Activated naive CD8-positive, alpha-beta T cell treated with anti-CD3 and anti-CD28 coated beads, Interleukin-2, amount 50 U/mL, for 24 hours (primary cell): Measurements from ENCODE around the gene PDE4D.
"Not testable (repeated sequence)": the region's sequence is repeated elsewhere in the genome, so short reads cannot be mapped to it uniquely, and the experiment has no call there.

ENCODE experiments used
- ATAC-seq: fragments of 150-1000 bp; cut with Tn5 transposase; one replicate; pipeline ENCODE4 v1.10.0; 2021
- DNase-seq: peaks from one replicate; pipeline ENCODE4 v3.0.0; 2021
- H3K27ac Mint-ChIP-seq: one replicate; pipeline ENCODE4 v1.8.0; 2021; ENCODE audit warnings: mild to moderate bottlenecking, mixed read lengths
- H3K27me3 Mint-ChIP-seq: one replicate; pipeline ENCODE4 v1.8.0; 2021; ENCODE audit warnings: mixed read lengths
- H3K36me3 Mint-ChIP-seq: one replicate; pipeline ENCODE4 v1.8.0; 2021; ENCODE audit warnings: low read depth, mixed read lengths
- H3K4me1 Mint-ChIP-seq: one replicate; pipeline ENCODE4 v1.8.0; 2021; ENCODE audit warnings: mixed read lengths
- H3K4me3 Mint-ChIP-seq: one replicate; pipeline ENCODE4 v1.8.0; 2021; ENCODE audit warnings: mild to moderate bottlenecking, moderate library complexity, mixed read lengths
- H3K9me3 Mint-ChIP-seq: one replicate; pipeline ENCODE4 v1.8.0; 2021; ENCODE audit warnings: mixed read lengths

The PDE4D gene

DNA sequence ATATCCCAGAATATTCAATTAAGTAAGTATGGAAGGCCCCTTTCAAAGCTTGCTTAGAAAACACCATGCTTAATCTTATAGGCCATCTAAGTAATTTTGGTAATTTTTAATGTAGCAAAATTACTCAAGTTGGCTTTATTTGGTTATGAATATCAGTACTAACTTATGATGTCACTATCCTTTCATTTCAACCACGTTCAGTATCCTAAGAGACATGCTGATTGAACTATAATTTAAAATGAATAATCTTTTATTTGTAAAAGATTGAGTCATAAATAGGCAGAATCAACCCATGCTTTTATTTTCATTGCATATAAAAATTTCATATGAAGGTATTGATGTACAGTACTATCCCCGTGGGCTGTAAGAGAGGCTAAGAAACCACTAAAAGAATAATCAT, 923.7 kb downstream of the PDE4D start:
- no peak for ATAC-seq
- H3K4me1 Mint-ChIP-seq = peaks cover 11% of the 10 kb centered on the region

DNA sequence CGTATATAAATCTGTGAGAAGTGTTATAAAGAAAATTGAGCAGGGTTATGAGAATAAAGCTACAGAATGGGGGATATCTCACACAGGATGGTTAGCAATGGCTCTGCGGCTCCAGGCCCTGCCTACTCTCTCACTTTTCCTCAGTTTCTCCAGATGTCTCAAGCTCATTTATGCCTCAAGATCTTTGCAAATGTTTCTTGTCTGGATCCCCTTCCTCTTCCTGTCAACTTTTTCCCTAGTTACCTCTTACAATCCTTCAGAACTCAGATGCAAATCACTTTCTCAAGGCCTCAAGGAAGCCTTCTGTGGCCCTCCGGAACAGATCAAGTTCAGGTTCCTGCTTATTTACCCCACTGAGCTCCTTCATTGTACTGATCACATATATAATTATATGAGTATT, 924.3 kb downstream of the PDE4D start:
- Mint-ChIP-seq H3K36me3 (peaks cover 8% of the 10 kb centered on the region), H3K4me3 (no peak overlapping the region), H3K27ac (peak overlapping the region; percentile 6), H3K27me3 (no peaks in the 10 kb centered on the region), H3K9me3 (no peaks in the 10 kb centered on the region), H3K4me1 (peaks cover 11% of the 10 kb centered on the region)
- DNase-seq (no peak), ATAC-seq (no peak)

More for the DNA sequence above, 923.7 kb downstream of the PDE4D start:
- Mint-ChIP-seq H3K4me3 (no peak overlapping the region), H3K9me3 (no peaks in the 10 kb centered on the region), H3K27ac (no peak overlapping the region), H3K27me3 (no peaks in the 10 kb centered on the region), H3K36me3 (peaks cover 12% of the 10 kb centered on the region)
- no peak for DNase-seq

DNA sequence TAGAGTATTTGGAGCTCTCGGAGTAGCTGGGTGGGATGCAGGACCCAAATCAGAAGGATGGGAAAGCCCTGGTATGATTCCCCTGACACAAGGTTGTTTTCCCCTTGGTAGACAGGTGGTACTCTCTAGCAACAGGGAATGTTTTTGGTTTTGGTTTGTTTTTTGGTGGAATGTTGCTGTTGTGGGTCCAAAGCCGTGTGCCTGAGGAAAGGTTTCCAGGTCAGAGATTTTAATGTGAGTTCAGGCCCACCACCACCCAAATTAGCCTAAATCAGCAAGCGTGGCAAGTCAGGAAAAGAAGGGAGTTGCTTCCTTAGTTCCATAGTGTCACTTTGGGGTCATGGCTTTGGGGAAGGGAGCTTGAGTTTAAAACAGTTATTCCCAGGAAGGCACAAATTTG, 925.2 kb downstream of the PDE4D start:
- ATAC-seq (no peak), DNase-seq (no peak)
- Mint-ChIP-seq H3K36me3 (peaks cover 3% of the 10 kb centered on the region), H3K4me1 (peaks cover 11% of the 10 kb centered on the region), H3K27ac (no peak overlapping the region), H3K27me3 (peaks cover 2% of the 10 kb centered on the region), H3K9me3 (no peaks in the 10 kb centered on the region), H3K4me3 (no peak overlapping the region)

DNA sequence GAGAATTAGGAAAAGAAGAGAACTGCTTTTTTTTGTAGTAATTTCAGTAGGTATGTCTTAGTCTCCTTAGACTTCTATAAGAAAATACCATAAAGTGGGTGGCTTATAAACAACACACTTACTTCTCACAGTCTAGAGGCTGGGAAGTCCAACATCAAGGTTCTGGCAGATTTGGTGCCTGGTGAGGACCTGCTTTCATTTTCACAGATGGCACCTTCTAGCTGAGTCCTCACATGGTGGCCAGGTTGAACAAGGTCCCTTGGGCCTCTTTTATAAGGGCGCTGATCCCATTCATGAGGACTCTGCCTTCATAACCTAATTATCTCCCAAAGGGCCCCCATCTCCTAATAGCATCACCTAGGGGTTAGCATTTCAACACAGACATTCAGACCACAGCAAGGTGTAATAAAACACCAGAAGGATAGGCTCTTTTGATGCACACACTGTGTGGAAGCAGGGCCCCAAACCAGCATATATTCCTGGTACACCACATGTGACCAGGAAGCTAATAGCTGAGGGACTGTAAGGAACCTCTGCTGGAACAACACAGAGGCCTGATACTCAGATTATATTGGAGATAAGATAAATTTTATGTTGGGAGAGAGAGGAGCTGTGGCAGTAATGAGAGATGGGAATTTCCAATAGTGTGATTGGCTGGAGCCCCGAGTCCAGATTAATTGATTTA, 925.8 kb downstream of the PDE4D start:
- Mint-ChIP-seq H3K27me3 (peaks cover 2% of the 10 kb centered on the region), H3K27ac (no peak overlapping the region), H3K9me3 (no peaks in the 10 kb centered on the region), H3K4me3 (no peak overlapping the region), H3K4me1 (peaks cover 9% of the 10 kb centered on the region), H3K36me3 (no peaks in the 10 kb centered on the region)
- DNase-seq = no peak
- ATAC-seq = no peak

DNA sequence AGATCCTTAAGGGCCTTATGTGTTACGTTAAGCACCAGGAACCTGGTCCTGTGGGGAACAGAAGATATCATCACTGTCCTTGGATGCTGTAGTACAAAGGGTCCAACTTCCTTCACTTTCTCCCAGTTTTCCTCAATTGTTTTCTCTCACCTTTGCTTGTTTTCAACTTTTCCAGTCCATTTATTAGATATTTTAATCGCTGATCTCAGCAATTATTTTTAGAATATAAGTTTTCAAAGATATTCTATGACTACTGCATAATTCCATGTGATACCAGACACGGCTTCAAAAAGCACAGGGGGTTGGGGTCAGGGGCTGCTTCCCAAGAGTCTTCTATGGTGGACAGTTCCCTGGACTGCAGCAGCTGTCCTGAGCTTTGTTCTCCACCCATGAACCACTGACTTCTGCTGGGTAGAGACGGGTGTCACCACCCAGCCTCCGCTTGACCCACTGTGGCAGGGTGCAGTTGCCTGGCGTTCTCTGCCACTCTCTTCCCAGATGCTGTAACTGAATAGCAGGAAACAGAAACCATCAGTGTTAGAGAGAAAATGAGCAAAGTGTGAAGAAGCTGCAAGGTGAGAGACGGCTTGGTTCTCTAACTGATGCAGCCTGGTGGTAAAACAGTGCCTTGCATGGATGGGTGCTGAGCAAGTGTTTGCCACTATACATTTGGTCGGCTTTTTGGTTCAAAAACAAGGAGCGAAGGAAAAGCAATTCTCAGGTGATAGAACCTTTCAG, 927.7 kb downstream of the PDE4D start:
- Mint-ChIP-seq H3K4me1 (peaks cover 3% of the 10 kb centered on the region), H3K27me3 (peaks cover 2% of the 10 kb centered on the region), H3K27ac (no peak overlapping the region), H3K4me3 (no peak overlapping the region), H3K36me3 (no peaks in the 10 kb centered on the region), H3K9me3 (no peaks in the 10 kb centered on the region)
- DNase-seq = no peak
- ATAC-seq = no peak

- peaks cover 2% of the 10 kb centered on the region for H3K27me3 Mint-ChIP-seq
- no peaks in the 10 kb centered on the region for H3K36me3 Mint-ChIP-seq
- ATAC-seq (no peak), DNase-seq (no peak)
- no peaks in the 10 kb centered on the region for H3K9me3 Mint-ChIP-seq
- H3K27ac Mint-ChIP-seq = no peak overlapping the region
- no peak overlapping the region for H3K4me3 Mint-ChIP-seq
- H3K4me1 Mint-ChIP-seq = no peaks in the 10 kb centered on the region
These were observed 929.7 kb downstream of the PDE4D start for GRCh38 chr5:58963821-58964220.

DNA sequence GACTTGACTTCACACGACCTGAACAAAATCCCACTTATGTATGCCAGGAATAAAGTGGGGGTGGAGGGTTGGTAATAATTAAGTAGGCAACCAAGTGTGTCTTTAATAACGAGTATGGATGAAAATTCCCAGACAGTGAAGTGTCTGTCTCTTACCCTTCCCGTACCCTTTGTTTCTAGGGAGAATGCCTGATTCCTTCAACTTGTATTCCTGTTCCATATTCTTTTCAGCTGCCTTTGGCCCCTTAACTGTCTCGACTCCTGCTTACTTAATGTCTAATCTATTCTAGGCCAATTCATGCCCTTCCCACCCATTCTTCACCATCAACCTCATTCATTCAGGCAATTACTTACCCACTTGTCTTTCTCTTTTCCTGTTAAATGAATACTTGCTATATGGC, 930.2 kb downstream of the PDE4D start:
- H3K4me1 Mint-ChIP-seq = no peaks in the 10 kb centered on the region
- H3K27ac Mint-ChIP-seq = no peak overlapping the region
- DNase-seq = no peak
- H3K36me3 Mint-ChIP-seq = no peaks in the 10 kb centered on the region
- no peak for ATAC-seq
- H3K9me3 Mint-ChIP-seq = no peaks in the 10 kb centered on the region
- H3K4me3 Mint-ChIP-seq = no peak overlapping the region
- H3K27me3 Mint-ChIP-seq = peaks cover 2% of the 10 kb centered on the region

DNA sequence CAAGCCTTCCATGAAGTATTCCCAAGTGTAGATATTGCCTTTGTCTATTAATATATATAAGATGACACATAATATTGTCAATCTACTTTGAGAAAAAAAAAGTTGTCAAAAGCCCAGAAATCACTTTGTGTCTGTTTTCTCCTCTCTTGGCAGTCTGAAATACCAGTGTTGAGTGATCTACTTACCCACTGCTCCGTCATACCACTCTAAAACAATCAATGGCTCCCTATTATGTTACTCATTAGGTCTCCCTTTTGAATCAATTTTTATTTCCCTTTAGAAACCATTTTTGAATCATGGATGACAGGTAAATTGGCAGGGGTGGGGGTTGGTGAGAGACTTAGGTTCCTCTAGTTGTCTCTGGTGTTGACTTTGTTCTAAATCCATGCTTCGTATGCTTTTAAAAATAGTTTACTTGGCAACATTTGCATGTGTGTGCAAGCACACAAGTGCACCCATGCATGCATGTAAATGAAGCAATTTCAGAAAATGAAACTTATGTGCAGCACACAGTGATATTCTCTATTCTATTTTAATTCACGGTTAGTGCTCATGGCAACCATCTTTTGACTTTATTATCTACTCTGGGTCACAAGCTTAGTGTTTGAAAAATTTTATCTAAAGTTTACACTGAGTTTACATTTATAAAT, 931.8 kb downstream of the PDE4D start:
- Mint-ChIP-seq H3K27me3 (peaks cover 2% of the 10 kb centered on the region), H3K36me3 (no peaks in the 10 kb centered on the region), H3K4me3 (no peak overlapping the region), H3K4me1 (no peaks in the 10 kb centered on the region), H3K9me3 (no peaks in the 10 kb centered on the region), H3K27ac (no peak overlapping the region)
- DNase-seq (no peak), ATAC-seq (no peak)

GRCh38 chr5:58958701-58959100, 934.8 kb downstream of the PDE4D start:
- Mint-ChIP-seq H3K9me3 (no peaks in the 10 kb centered on the region), H3K4me1 (no peaks in the 10 kb centered on the region), H3K27me3 (peaks cover 2% of the 10 kb centered on the region), H3K4me3 (no peak overlapping the region), H3K27ac (no peak overlapping the region), H3K36me3 (no peaks in the 10 kb centered on the region)
- DNase-seq (no peak), ATAC-seq (no peak)

- H3K4me1 Mint-ChIP-seq, H3K36me3 Mint-ChIP-seq, DNase-seq, H3K27me3 Mint-ChIP-seq, H3K27ac Mint-ChIP-seq, H3K4me3 Mint-ChIP-seq, H3K9me3 Mint-ChIP-seq, ATAC-seq: not testable (repeated sequence)
These were observed 940.3 kb downstream of the PDE4D start for GRCh38 chr5:58953218-58953617.

DNA sequence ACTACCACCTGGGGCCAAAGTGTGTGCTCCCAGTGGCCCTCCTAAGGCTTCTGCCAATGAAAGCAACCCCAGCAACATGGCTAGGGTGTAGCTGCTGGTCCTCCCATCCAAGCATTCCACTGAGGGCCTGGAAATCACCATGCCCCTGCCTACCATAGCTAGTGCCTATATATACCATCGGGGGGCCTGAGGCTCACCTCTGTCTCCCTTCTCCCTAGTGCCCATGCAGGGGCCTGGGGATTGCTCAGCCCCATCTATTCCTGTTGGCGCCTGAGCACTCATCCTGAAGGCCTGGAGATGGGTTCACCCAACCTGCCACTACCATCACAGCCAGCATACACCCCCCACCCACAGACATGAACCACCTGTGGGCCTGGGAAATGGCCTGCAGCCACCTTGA, 943.3 kb downstream of the PDE4D start:
- H3K27me3 Mint-ChIP-seq = peaks cover 4% of the 10 kb centered on the region
- no peaks in the 10 kb centered on the region for H3K9me3 Mint-ChIP-seq
- H3K27ac Mint-ChIP-seq = no peak overlapping the region
- ATAC-seq (no peak), DNase-seq (no peak)
- no peaks in the 10 kb centered on the region for H3K36me3 Mint-ChIP-seq
- H3K4me3 Mint-ChIP-seq = no peak overlapping the region
- no peaks in the 10 kb centered on the region for H3K4me1 Mint-ChIP-seq

DNA sequence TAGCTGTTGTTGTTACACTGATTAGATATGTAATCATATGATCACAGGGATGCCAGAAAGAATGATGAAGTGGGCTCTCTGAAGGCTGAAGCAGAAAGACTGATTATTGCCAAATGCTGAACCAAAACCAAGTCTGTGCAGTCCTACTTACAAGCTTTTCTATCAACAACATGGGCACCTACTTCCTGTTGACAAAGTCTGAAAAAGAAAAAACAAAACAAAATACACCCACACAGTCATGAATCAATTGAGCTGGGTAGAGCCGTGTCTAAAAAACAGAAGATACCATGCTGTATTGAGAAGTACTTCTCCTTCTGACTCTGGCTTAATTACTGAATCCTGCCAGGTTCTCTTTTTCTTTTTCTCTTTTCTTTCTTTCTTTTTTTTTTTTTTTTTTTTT, 947.3 kb downstream of the PDE4D start:
- Mint-ChIP-seq H3K27ac (no peak overlapping the region), H3K9me3 (no peaks in the 10 kb centered on the region), H3K27me3 (peaks cover 5% of the 10 kb centered on the region), H3K4me1 (no peaks in the 10 kb centered on the region), H3K36me3 (no peaks in the 10 kb centered on the region), H3K4me3 (no peak overlapping the region)
- no peak for DNase-seq
- no peak for ATAC-seq

DNA sequence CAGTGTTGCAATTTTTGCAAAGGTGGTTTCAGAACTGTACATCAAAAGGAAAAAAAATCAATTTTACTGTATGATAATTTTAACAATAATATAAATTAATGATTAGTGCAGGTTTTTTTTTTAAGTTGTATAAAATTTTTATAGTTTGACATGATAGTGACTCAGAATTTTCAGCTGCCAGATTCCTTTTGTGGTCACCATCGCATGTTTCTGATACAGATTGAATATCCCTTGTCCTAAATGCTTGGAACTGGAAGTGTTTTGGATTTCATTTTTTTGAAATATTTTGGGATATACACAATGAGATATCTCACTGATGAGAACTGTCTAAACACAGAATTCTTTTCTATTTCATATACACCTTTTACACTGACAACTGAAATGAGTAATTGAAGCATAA, 949.3 kb downstream of the PDE4D start:
- H3K9me3 Mint-ChIP-seq = no peaks in the 10 kb centered on the region
- DNase-seq = no peak
- no peaks in the 10 kb centered on the region for H3K4me1 Mint-ChIP-seq
- no peak overlapping the region for H3K27ac Mint-ChIP-seq
- ATAC-seq = no peak
- no peaks in the 10 kb centered on the region for H3K36me3 Mint-ChIP-seq
- no peak overlapping the region for H3K4me3 Mint-ChIP-seq
- H3K27me3 Mint-ChIP-seq = peaks cover 7% of the 10 kb centered on the region

GRCh38 chr5:58940446-58940845, 953.1 kb downstream of the PDE4D start:
- Mint-ChIP-seq H3K36me3 (no peaks in the 10 kb centered on the region), H3K4me3 (no peak overlapping the region), H3K4me1 (peaks cover 2% of the 10 kb centered on the region), H3K27ac (no peak overlapping the region), H3K9me3 (peaks cover 4% of the 10 kb centered on the region), H3K27me3 (peaks cover 5% of the 10 kb centered on the region)
- no peak for ATAC-seq
- no peak for DNase-seq

DNA sequence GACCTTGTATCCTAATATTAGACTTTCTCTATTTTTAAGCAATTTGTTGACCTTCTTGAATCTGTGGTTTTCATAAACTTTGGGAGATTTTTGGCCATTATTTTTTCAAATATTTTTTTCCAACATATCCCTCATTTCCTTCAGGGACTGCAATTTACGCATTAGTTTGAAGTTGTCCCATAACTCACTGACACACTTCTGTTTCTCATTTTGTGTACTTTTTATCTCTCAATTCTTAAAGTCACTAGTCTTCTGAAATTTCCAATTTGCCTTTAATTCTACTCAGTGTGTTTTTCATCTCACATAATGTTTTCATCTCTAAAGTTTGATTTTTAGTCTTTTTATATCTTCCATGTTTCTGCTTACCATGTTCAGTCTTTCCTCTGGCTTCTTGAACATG, 953.9 kb downstream of the PDE4D start:
- peaks cover 8% of the 10 kb centered on the region for H3K4me1 Mint-ChIP-seq

More for the DNA sequence above, 953.9 kb downstream of the PDE4D start:
- H3K9me3 Mint-ChIP-seq = peaks cover 4% of the 10 kb centered on the region
- DNase-seq (no peak), ATAC-seq (no peak)
- H3K27ac Mint-ChIP-seq = no peak overlapping the region
- no peaks in the 10 kb centered on the region for H3K36me3 Mint-ChIP-seq
- H3K27me3 Mint-ChIP-seq = peaks cover 5% of the 10 kb centered on the region
- H3K4me3 Mint-ChIP-seq = no peak overlapping the region
